MV-4-11 (cell line): Measurements from ENCODE around the gene PPP1R13L.

ENCODE experiments used
- DNase-seq: peaks from one replicate; lab custom pipeline; 2025; lab: John Stamatoyannopoulos, UW

Gene PPP1R13L

GRCh38 chr19:45406226-45407090 lies 1.6 kb upstream of the PPP1R13L start, which contains the start of gene POLR1G:
Gene POLR1G, plus strand, starts transcription at chr19:45406644. Its CDS starts 53 bp downstream, at chr19:45406697.
- peak; percentile 91 for DNase-seq

GRCh38 chr19:45405435-45406225 lies 761 bp upstream of the PPP1R13L start:
- DNase-seq, result peak; percentile 92

- no peak for DNase-seq
These were observed 900 bp downstream of the PPP1R13L start for GRCh38 chr19:45403781-45404556.

- no peak for DNase-seq
These were observed 1.6 kb downstream of the PPP1R13L start for GRCh38 chr19:45403272-45403671.

- no peak for DNase-seq
These were observed 2.4 kb downstream of the PPP1R13L start for GRCh38 chr19:45402298-45403061.

- DNase-seq, result no peak
These were observed 3.1 kb downstream of the PPP1R13L start for GRCh38 chr19:45401815-45402214.

DNA sequence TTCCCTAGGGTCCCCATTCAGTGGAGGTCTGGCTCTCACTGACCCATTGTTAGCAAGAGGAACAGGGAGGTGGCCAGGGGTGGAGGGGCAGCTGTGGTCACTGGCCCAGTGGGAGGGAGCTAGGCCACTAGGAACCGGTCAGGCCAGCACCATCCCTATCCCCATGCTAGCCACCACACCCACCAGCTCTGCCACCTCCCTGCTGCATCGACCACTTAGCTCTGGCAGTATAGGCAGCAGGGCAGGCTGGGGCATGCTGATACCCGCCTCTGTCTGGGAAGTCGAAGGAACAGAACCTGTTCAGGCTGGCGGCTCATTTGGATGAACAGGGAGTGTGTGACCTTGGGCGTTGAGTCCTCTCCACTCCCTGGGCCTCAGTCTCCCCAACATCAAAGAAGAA lies 4.7 kb downstream of the PPP1R13L start:
- DNase-seq, result no peak

- no peak for DNase-seq
These were observed 8.8 kb downstream of the PPP1R13L start for GRCh38 chr19:45395821-45396617.

DNA sequence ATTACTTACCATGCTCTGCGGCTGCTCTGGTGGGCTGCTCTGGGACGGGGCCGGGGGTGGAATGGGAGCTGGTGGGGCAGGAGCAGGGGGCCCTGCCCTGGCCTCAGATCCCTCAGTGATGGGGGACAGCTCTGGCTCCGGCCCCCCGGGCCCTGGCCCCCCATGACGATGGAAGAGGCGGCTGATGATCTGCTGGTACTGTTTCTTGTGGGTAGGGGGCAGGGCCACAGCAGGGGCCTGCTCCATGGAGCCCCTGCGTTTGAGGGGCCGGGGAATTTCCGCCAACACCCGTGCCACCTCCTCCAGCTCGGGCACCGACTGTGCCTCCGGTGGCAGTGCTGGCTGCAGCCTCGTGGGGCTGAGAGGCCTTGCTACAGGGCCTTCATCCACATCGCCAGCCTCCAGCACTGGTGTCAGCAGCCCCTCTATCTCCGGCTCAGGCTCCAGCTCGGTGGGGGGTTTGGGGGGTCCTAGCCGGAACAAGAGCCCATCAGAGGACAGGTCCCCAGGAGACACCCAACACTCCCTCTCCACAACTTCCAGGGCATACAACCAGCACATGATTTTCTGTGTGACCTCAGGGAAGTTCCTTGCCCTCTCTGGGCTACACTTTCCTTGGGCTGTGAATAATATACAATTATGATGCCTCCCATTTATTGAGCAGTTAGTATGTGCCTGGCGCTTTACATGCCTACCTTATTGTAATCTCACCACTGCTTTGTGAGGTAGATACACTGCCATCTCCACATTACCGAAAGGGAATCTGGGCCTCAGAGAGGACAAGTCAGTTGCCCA lies 12.8 kb downstream of the PPP1R13L start:
- DNase-seq, result no peak

GRCh38 chr19:45391346-45391745 lies 13.5 kb downstream of the PPP1R13L start:
- peak; percentile 84 for DNase-seq

DNA sequence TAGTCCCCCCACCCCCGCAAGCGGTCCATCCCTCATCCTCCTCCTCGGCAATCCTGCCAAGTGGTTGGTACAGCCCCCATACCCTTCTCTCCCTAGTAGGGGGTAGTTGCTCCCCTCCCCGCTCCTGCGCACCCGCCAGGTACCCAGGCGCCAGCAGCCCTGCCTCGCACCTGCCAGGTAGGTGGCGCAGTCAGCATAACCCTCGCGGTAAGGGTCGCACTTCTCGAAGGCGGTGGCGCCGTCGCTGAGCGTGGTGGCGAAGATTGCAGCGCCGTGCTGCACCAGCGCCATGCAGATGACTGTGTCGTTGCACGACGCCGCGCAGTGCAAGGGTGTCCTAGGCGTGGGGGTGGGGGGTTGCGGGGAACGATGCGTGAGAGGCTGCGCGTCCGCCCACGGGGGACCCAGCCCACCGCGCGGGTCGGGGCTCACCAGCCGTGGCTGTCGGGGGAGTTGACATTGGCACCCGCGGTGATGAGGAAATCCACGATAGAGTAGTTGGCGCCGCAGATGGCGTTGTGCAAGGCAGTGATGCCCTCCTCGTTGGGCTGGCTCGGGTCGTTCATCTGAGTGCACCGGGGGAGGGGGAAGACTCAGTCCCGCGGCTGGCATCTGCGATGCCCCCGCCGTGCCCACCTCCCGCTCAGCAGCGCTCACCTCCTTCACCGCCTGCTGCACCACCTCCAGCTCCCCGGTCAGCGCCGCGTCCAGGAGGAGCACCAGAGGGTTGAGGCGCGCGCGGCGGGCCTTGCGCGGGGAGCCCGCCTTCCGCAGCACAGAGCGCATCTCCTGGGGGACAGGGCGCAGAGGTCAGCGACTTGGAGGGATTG lies 19.3 kb downstream of the PPP1R13L start:
- DNase-seq, result no peak

GRCh38 chr19:45382426-45382825 lies 22.4 kb downstream of the PPP1R13L start:
- no peak for DNase-seq

DNA sequence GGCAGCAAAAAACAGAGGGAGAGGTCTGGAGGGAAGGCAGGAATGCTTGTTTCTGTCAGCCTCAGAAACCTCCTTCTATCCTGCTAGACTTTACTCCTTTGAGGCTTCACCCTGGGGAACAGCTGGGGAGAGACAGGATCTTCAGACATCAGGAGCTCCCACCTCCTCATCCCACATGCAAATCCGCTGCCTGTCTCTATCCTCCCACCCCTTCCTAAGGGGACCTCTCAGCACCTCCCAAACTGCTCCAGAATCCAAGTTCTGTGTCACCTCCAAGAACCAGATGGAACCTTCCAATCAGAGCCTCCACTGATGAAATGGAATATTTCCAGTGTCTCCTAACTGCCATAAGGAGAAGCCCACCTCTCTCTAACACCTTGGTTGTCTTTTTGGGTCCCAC lies 24.8 kb downstream of the PPP1R13L start:
- DNase-seq, result no peak

GRCh38 chr19:45376045-45376724 lies 28.7 kb downstream of the PPP1R13L start:
- no peak for DNase-seq

GRCh38 chr19:45370410-45371204 lies 34.3 kb downstream of the PPP1R13L start, which contains the start of gene ERCC2:
Gene ERCC2, minus strand, starts transcription at chr19:45370573. Its CDS starts 33 bp downstream, at chr19:45370540.
- peak; percentile 99 for DNase-seq

- no peak for DNase-seq
These were observed 36.0 kb downstream of the PPP1R13L start for GRCh38 chr19:45368737-45369340.

GRCh38 chr19:45368127-45368526 lies 36.7 kb downstream of the PPP1R13L start:
- DNase-seq, result no peak
